ENCODE data around the gene FGD3. TPM values are rescaled to one million over a fixed set of nuclear protein-coding genes. Genes with fewer than 3 reads are reported as not detected.

FGD3 gene
- polyA plus RNA-seq, 1 experiment: not detected

GRCh38 chr9:93083592-93084470, 136.5 kb downstream of the FGD3 start:
- TF ChIP-seq, protein P1, sequence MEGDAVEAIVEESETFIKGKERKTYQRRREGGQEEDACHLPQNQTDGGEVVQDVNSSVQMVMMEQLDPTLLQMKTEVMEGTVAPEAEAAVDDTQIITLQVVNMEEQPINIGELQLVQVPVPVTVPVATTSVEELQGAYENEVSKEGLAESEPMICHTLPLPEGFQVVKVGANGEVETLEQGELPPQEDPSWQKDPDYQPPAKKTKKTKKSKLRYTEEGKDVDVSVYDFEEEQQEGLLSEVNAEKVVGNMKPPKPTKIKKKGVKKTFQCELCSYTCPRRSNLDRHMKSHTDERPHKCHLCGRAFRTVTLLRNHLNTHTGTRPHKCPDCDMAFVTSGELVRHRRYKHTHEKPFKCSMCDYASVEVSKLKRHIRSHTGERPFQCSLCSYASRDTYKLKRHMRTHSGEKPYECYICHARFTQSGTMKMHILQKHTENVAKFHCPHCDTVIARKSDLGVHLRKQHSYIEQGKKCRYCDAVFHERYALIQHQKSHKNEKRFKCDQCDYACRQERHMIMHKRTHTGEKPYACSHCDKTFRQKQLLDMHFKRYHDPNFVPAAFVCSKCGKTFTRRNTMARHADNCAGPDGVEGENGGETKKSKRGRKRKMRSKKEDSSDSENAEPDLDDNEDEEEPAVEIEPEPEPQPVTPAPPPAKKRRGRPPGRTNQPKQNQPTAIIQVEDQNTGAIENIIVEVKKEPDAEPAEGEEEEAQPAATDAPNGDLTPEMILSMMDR (IDR thresholded peaks at IDR 0.05; ENCODE audit: insufficient read depth, low read depth, low read length): no peak
- Histone ChIP-seq H3K36me3 (ENCODE audit: control insufficient read depth, insufficient read depth, low read length) (no peaks in the 10 kb centered on the region), H3K4me3 (ENCODE audit: low read depth, low read length) (no peak overlapping the region), H3K27me3 (ENCODE audit: control insufficient read depth, insufficient read depth, low read length) (no peaks in the 10 kb centered on the region)
- ChIA-PET CTCF (no interaction called here), POLR2A (no interaction called here)
- no peak for DNase-seq (ENCODE audit: low read depth)

GRCh38 chr9:93084471-93084881, 137.2 kb downstream of the FGD3 start:
- Histone ChIP-seq H3K36me3 (ENCODE audit: control insufficient read depth, insufficient read depth, low read length) (no peaks in the 10 kb centered on the region), H3K27me3 (ENCODE audit: control insufficient read depth, insufficient read depth, low read length) (no peaks in the 10 kb centered on the region), H3K4me3 (ENCODE audit: low read depth, low read length) (no peak overlapping the region)
- POLR2A ChIA-PET: no interaction called here
- CTCF ChIA-PET: no interaction called here
- TF ChIP-seq, protein P1 (IDR thresholded peaks at IDR 0.05; ENCODE audit: insufficient read depth, low read depth, low read length): no peak
- DNase-seq (ENCODE audit: low read depth): no peak

- Histone ChIP-seq H3K4me3 (ENCODE audit: low read depth, low read length) (no peak overlapping the region), H3K36me3 (ENCODE audit: control insufficient read depth, insufficient read depth, low read length) (no peaks in the 10 kb centered on the region), H3K27me3 (ENCODE audit: control insufficient read depth, insufficient read depth, low read length) (no peaks in the 10 kb centered on the region)
- TF ChIP-seq, protein P1 (IDR thresholded peaks at IDR 0.05; ENCODE audit: insufficient read depth, low read depth, low read length): no peak
- ChIA-PET CTCF (no interaction called here), POLR2A (no interaction called here)
- no peak for DNase-seq (ENCODE audit: low read depth)
These were observed 138.4 kb downstream of the FGD3 start for GRCh38 chr9:93085676-93086075.

Other genes with a start within 250 kb of the FGD3 start
- 9.5 and 11.6 TPM in 2 replicates for gene BICD2, start 182.7 kb upstream of the FGD3 start, polyA plus RNA-seq (2011; rRNA removed)
- 1.4 and 3.1 TPM in 2 replicates for gene ZNF484, start 69.5 kb upstream of the FGD3 start, polyA plus RNA-seq (2011; rRNA removed)
- 0.98 and 1.9 TPM in 2 replicates for gene SUSD3, start 111.2 kb downstream of the FGD3 start, polyA plus RNA-seq (2011; rRNA removed)
- gene CARD19, start 148.7 kb downstream of the FGD3 start, polyA plus RNA-seq (2011; rRNA removed): 56.0 and 69.3 TPM in 2 replicates
- 32.3 and 53.9 TPM in 2 replicates for gene NINJ1, start 186.7 kb downstream of the FGD3 start, polyA plus RNA-seq (2011; rRNA removed)
- gene WNK2, start 236.6 kb downstream of the FGD3 start, polyA plus RNA-seq (2011; rRNA removed): not detected in 2 replicates